HG02588 (cell line): ENCODE measurements around the gene RAB13.

ENCODE experiments used
- ATAC-seq: cut with Tn5 transposase; IDR thresholded peaks from one replicate; pipeline ENCODE4 v1.9.1; 2021; ENCODE audit warnings: mild to moderate bottlenecking, moderate library complexity; ENCODE audit not compliant: unreplicated experiment

RAB13 gene

GRCh38 chr1:153978274-153978909, 7.7 kb downstream of the RAB13 start:
- ATAC-seq: no peak

GRCh38 chr1:153977250-153978240, 8.6 kb downstream of the RAB13 start, which contains the start of gene JTB:
Gene JTB (minus strand): TSS chr1:153977674. CDS start chr1:153977252, 422 bp downstream.
- ATAC-seq: peak; percentile 66

GRCh38 chr1:153976819-153977249, 9.3 kb downstream of the RAB13 start:
- no peak for ATAC-seq

- no peak for ATAC-seq
Measured at GRCh38 chr1:153973525-153973924, 12.6 kb downstream of the RAB13 start.

- no peak for ATAC-seq
Measured at GRCh38 chr1:153973071-153973470, 13.1 kb downstream of the RAB13 start.

- no peak for ATAC-seq
Measured at GRCh38 chr1:153970346-153970745, 15.8 kb downstream of the RAB13 start.

GRCh38 chr1:153968972-153969371, 17.2 kb downstream of the RAB13 start:
- no peak for ATAC-seq

GRCh38 chr1:153968408-153968807, 17.7 kb downstream of the RAB13 start:
- ATAC-seq: no peak

GRCh38 chr1:153968000-153968363, 18.2 kb downstream of the RAB13 start:
- ATAC-seq: no peak

GRCh38 chr1:153967107-153967999, 18.8 kb downstream of the RAB13 start, which contains the start of gene CREB3L4:
Gene CREB3L4 (plus strand): TSS chr1:153967902. CDS start chr1:153968526, 624 bp downstream.
- ATAC-seq: peak; percentile 62

- no peak for ATAC-seq
Measured at GRCh38 chr1:153963850-153964331, 22.2 kb downstream of the RAB13 start.

- ATAC-seq: peak; percentile 48
Measured at GRCh38 chr1:153963030-153963849, 22.9 kb downstream of the RAB13 start, which contains the start of gene SLC39A1. Gene SLC39A1 (minus strand): TSS chr1:153963537. CDS start chr1:153962715, 822 bp downstream.

- no peak for ATAC-seq
Measured at GRCh38 chr1:153962088-153963029, 23.8 kb downstream of the RAB13 start.

GRCh38 chr1:153961421-153961820, 24.7 kb downstream of the RAB13 start:
- no peak for ATAC-seq

- no peak for ATAC-seq
Measured at GRCh38 chr1:153960206-153960605, 25.9 kb downstream of the RAB13 start.

GRCh38 chr1:153959454-153959853, 26.7 kb downstream of the RAB13 start:
- ATAC-seq: no peak

- no peak for ATAC-seq
Measured at GRCh38 chr1:153958961-153959260, 27.2 kb downstream of the RAB13 start.

- ATAC-seq: peak; percentile 64
Measured at GRCh38 chr1:153958111-153958960, 27.8 kb downstream of the RAB13 start, which contains the start of gene CRTC2. Gene CRTC2 (minus strand): TSS chr1:153958612. CDS start chr1:153958497, 115 bp downstream.
